Fibroblast of lung (primary cell): Measurements from ENCODE around the gene TGFB1.
A peak's percentile ranks its signal among the peaks of the same experiment; 100 is the strongest.

Experiments used
- CTCF ChIP-seq, 2 donors: IDR thresholded peaks in 1 of 2; conservative IDR thresholded peaks in 1 of 2; 1 replicate in 1 of 2; 2 replicates in 1 of 2; pipeline ENCODE4 v1.5.1; 2011 to 2012; ENCODE audit warnings: low read length in 2 of 2, control low read depth in 1 of 2, inconsistent platforms in 1 of 2, low read depth in 1 of 2, mild to moderate bottlenecking in 1 of 2
- EZH2 ChIP-seq: IDR thresholded peaks from 2 replicates; pipeline ENCODE4 v1.5.1; 2012; ENCODE audit warnings: low read length, control low read depth, mild to moderate bottlenecking; ENCODE audit errors: missing control alignments

- no peak for TF ChIP-seq EZH2
- TF ChIP-seq CTCF (conservative IDR thresholded peaks at IDR 0.05 in 1 of 2, IDR thresholded peaks at IDR 0.05 in 1 of 2; ENCODE audit: low read depth in 1 of 2, low read length in 2 of 2): peak; percentile 97 to 99
Measured at GRCh38 chr19:41308450-41309179, 45.1 kb downstream of the TGFB1 start.
